IPS-20b (cell line): Measurements from ENCODE around the gene CPLANE2.
"Not testable (repeated sequence)": the region's sequence is repeated elsewhere in the genome, so short reads cannot be mapped to it uniquely, and the experiment has no call there.

Experiments
- H3K27ac ChIP-seq: one replicate; pipeline ENCODE4 v1.5.1; 2013; ENCODE audit warnings: low read length
- H3K27me3 ChIP-seq: 2 replicates; pipeline ENCODE4 v1.6.1; 2013; ENCODE audit warnings: mild to moderate bottlenecking, low read length, inconsistent platforms; ENCODE audit not compliant: insufficient read depth
- H3K36me3 ChIP-seq: 2 replicates; pipeline ENCODE4 v1.6.1; 2013; ENCODE audit warnings: low read depth, mild to moderate bottlenecking, inconsistent platforms, low read length, moderate library complexity; ENCODE audit not compliant: insufficient read depth
- H3K4me1 ChIP-seq: 2 replicates; pipeline ENCODE4 v1.6.1; 2013; ENCODE audit warnings: mild to moderate bottlenecking, control low read depth, inconsistent platforms, low read length, moderate library complexity; ENCODE audit not compliant: insufficient read depth
- H3K4me3 ChIP-seq: 2 replicates; pipeline ENCODE4 v1.5.1; 2013; ENCODE audit warnings: mild to moderate bottlenecking, low read length, inconsistent platforms
- H3K9ac ChIP-seq: 2 replicates; pipeline ENCODE4 v1.6.1; 2013; ENCODE audit warnings: low read depth, mild to moderate bottlenecking, inconsistent platforms, low read length, moderate library complexity
- H3K9me3 ChIP-seq: 2 replicates; pipeline ENCODE4 v1.6.1; 2013; ENCODE audit warnings: mild to moderate bottlenecking, low read depth, low read length, inconsistent platforms; ENCODE audit not compliant: insufficient read depth

CPLANE2 gene

GRCh38 chr1:16235944-16236510 is 956 bp downstream of the CPLANE2 start:
- Histone ChIP-seq H3K4me3 (peak overlapping the region; percentile 88), H3K9me3 (no peaks in the 10 kb centered on the region), H3K9ac (peak overlapping the region; percentile 71; the same call in 1 of the 2 replicates), H3K36me3 (no peaks in the 10 kb centered on the region), H3K27ac (no peak overlapping the region), H3K27me3 (peaks cover 8% of the 10 kb centered on the region), H3K4me1 (peaks cover 3% of the 10 kb centered on the region; the same call in 1 of the 2 replicates)

DNA sequence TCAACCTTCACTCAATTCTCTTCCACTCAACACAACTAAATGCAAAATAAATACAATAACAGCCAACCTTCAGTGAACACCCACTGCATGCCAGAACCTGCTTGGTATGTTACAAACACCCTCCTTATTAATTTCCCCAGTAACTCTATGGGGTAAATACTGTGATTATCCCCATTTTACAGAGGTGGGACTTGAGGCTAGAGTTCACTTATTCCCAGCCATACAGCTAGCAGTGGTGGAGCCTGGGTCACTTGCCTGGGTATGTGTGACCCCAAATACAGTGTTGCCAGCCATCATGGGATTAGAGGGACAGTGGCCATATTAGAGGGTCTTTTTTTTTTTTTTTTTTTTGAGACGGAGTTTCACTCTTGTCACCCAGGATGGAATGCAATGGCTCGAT is 1.6 kb downstream of the CPLANE2 start:
- Histone ChIP-seq H3K4me3 (no peak overlapping the region), H3K27ac (no peak overlapping the region), H3K9me3 (no peaks in the 10 kb centered on the region), H3K36me3 (no peaks in the 10 kb centered on the region), H3K9ac (no peak overlapping the region), H3K27me3 (peaks cover 8% of the 10 kb centered on the region), H3K4me1 (peaks cover 3% of the 10 kb centered on the region; the same call in 1 of the 2 replicates)

GRCh38 chr1:16233431-16233830 is 3.6 kb downstream of the CPLANE2 start:
- Histone ChIP-seq H3K9ac (no peak overlapping the region), H3K27me3 (peaks cover 27% of the 10 kb centered on the region), H3K4me1 (peaks cover 3% of the 10 kb centered on the region; the same call in 1 of the 2 replicates), H3K36me3 (no peaks in the 10 kb centered on the region), H3K27ac (no peak overlapping the region), H3K9me3 (no peaks in the 10 kb centered on the region), H3K4me3 (no peak overlapping the region)

- Histone ChIP-seq H3K9me3 (no peaks in the 10 kb centered on the region), H3K36me3 (no peaks in the 10 kb centered on the region), H3K9ac (no peak overlapping the region), H3K27me3 (peaks cover 38% of the 10 kb centered on the region), H3K4me1 (peaks cover 1% of the 10 kb centered on the region; the same call in 1 of the 2 replicates), H3K27ac (no peak overlapping the region), H3K4me3 (no peak overlapping the region)
These were observed 4.7 kb downstream of the CPLANE2 start for GRCh38 chr1:16232316-16232710.

- Histone ChIP-seq H3K9ac (no peak overlapping the region), H3K27ac (no peak overlapping the region), H3K27me3 (peaks cover 45% of the 10 kb centered on the region), H3K36me3 (no peaks in the 10 kb centered on the region), H3K4me1 (no peaks in the 10 kb centered on the region; the same call in 1 of the 2 replicates), H3K9me3 (no peaks in the 10 kb centered on the region), H3K4me3 (no peak overlapping the region)
These were observed 5.4 kb downstream of the CPLANE2 start for GRCh38 chr1:16231331-16232315.

DNA sequence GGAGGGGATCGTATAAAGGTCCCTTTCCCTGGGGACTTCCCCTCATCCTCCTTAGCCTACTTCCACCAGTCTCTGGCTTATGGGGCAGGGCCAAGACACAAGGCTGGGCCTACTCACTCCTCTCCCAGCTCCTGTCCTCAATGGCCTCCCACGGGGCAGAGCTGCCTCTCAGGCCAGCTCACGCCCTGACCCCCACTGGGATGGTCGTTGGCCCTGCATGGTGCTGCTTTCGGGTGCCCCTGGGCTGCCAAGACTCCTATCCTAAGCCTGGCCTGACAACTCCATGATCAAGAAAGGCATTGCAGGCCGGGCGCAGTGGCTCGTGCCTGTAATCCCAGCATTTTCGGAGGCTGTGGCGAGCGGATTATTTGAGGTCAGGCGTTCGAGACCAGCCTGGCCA is 6.2 kb downstream of the CPLANE2 start:
- no peak overlapping the region for H3K9ac ChIP-seq
- no peak overlapping the region for H3K27ac ChIP-seq
- peaks cover 47% of the 10 kb centered on the region for H3K27me3 ChIP-seq
- no peaks in the 10 kb centered on the region for H3K4me1 ChIP-seq
- no peaks in the 10 kb centered on the region for H3K9me3 ChIP-seq
- no peaks in the 10 kb centered on the region for H3K36me3 ChIP-seq
- no peak overlapping the region for H3K4me3 ChIP-seq

DNA sequence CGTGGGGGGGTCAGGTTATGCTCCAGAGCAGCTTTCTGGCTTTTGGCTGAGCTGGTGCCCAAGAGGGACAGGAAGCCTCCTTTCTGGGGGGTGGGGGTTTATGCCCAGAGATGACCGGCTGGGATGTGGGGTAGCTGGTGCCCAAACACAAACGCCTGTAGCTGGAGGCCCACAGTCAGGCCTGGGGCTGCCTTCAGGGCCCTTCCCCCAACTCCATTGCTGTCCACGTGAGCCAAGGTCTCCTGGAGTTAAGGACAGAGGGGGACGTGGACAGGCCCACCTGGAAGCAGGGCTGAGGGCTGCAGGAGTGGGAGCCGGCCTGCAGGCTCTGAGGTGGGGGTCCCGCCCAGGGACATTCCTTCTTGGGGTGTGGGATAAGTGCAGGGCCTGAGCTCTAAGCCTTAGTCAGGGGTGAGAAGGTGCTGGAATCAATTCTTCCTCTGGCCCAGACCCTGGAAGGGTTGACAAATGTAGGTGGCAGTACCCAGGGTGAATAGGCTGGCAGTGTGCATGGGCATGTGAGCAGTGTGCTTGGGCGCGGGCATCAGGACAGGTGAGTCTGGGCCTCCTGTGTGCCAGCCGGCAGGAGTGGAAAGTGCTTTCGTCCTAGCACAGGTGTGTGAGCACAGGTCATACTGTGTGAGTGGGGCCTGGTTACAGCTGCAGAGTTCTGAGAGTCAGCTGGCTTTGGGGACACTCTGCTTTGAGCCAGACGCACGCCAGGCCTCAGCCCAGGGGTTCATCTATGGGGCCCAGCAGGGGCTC is 6.8 kb downstream of the CPLANE2 start:
- Histone ChIP-seq H3K27me3 (peaks cover 53% of the 10 kb centered on the region), H3K9me3 (no peaks in the 10 kb centered on the region), H3K9ac (no peak overlapping the region), H3K4me1 (no peaks in the 10 kb centered on the region), H3K36me3 (no peaks in the 10 kb centered on the region), H3K4me3 (no peak overlapping the region), H3K27ac (no peak overlapping the region)

DNA sequence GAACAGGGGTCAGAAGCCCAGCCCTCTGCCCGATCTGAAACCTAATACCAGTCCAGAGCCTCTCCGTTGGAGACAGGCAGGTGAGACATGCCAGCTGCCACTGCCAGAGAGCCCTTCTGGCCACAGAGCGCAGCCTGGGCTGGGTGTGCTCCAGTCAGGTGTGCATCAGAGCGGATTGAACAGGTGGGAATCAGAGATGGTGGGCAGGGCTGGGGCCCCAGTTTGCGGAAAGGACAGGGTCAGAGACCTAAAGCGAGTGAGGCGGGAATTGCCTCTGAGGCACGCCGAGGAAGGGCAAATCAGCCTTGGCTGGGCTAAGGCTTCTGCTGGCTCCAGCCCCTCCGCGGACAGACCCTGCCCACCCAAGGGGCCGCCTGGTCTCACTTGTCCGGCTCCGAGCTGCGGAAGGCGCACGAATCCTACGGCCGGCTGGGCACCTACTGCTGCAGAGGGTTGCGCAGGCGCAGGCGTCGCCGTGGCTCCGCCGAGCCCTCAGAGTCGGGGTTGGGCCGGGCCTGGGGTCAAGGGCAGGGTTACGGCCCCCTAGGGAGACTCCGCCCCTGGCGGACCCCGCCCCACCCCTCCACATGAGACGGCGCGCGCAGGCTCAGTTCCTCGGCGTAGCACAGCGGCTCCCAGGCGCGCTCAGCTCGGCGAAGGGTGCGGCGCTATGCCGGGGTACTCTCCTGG is 10.3 kb downstream of the CPLANE2 start:
- Histone ChIP-seq H3K9me3 (no peaks in the 10 kb centered on the region), H3K4me1 (no peaks in the 10 kb centered on the region), H3K27ac (no peak overlapping the region), H3K36me3 (no peaks in the 10 kb centered on the region), H3K4me3 (peak overlapping the region; percentile 65), H3K27me3 (peaks cover 66% of the 10 kb centered on the region), H3K9ac (no peak overlapping the region)

GRCh38 chr1:16226129-16226489 is 10.9 kb downstream of the CPLANE2 start:
- Histone ChIP-seq H3K9ac (no peak overlapping the region), H3K36me3 (no peaks in the 10 kb centered on the region), H3K4me1 (no peaks in the 10 kb centered on the region), H3K4me3 (peak overlapping the region; percentile 65; the same call in 1 of the 2 replicates), H3K27ac (no peak overlapping the region), H3K9me3 (no peaks in the 10 kb centered on the region), H3K27me3 (peaks cover 71% of the 10 kb centered on the region)

- Histone ChIP-seq H3K27ac (no peak overlapping the region), H3K36me3 (no peaks in the 10 kb centered on the region), H3K9ac (no peak overlapping the region), H3K9me3 (no peaks in the 10 kb centered on the region), H3K27me3 (peaks cover 61% of the 10 kb centered on the region), H3K4me1 (no peaks in the 10 kb centered on the region), H3K4me3 (no peak overlapping the region)
These were observed 12.5 kb downstream of the CPLANE2 start for GRCh38 chr1:16224472-16224871.

DNA sequence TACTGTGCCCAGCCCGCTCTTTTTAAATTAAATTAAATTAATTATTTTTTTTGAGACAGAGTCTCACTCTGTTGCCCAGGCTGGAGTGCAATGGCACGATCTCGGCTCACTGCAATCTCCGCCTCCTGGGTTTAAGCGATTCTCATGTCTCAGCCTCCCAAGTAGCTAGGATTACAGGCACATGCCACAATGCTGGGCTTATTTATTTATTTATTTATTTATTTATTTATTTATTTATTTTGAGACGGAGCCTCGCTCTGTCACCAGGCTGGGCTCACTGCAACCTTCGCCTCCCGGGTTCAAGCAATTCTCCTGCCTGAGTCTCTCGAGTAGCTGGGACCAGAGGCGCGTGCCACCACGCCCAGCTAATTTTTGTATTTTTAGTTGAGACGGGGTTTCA is 14.3 kb downstream of the CPLANE2 start:
- H3K27ac ChIP-seq, H3K9me3 ChIP-seq, H3K4me3 ChIP-seq, H3K9ac ChIP-seq, H3K4me1 ChIP-seq, H3K36me3 ChIP-seq: not testable (repeated sequence)
- H3K27me3 ChIP-seq, result peaks cover 54% of the 10 kb centered on the region
